HCT116 (cell line): ENCODE measurements around the gene NINJ2. TPM values are rescaled to one million over a fixed set of nuclear protein-coding genes. Genes with fewer than 3 reads are reported as not detected.

ENCODE experiments used
- ATAC-seq: fragments of 200-7000 bp; cut with Tn5 transposase; 2 replicates; pipeline ENCODE4 v1.9.1; 2020; ENCODE audit warnings: mild to moderate bottlenecking, moderate library complexity
- BruUV-seq: library from RNA; stranded (reverse); fragments of 400-500 nt; replicated peaks from 2 replicates; lab custom pipeline; 2021; lab: Mats Ljungman, UMichigan
- CTCF ChIA-PET: fragments of 300-600 bp; sonication (Branson Sonifier 250); formaldehyde crosslinking; loops from one replicate; lab custom pipeline; 2021; ENCODE audit warnings: antibody characterized with exemption; lab: Charles Lee
- POLR2A ChIA-PET: fragments of 300-600, 350-600 bp; sonication (Branson Sonifier 250); formaldehyde crosslinking; loops from one replicate; lab custom pipeline; 2021; ENCODE audit warnings: antibody characterized with exemption; lab: Charles Lee
- RAD21 ChIA-PET, 2 experiments: fragments of 300-600 bp; sonication (Branson Sonifier 250); formaldehyde crosslinking; loops; one replicate each; lab custom pipeline; 2023; ENCODE audit warnings: low total read pairs in 2 of 2; ENCODE audit not compliant: uncharacterized antibody in 2 of 2, unreplicated experiment in 2 of 2, low non-redundant PET in 1 of 2; lab: Charles Lee
- DNase-seq: peaks from one replicate; pipeline ENCODE4 v3.0.0-alpha.2; 2010; ENCODE audit warnings: low read depth, low spot score
- H2AFZ ChIP-seq: fragments of 200-600 bp; shearing (Covaris generic), sonication (generic); 2 replicates; pipeline ENCODE4 v1.6.1; 2017; ENCODE audit warnings: low read depth, mixed run types, mixed read lengths, antibody characterized with exemption, low read length; ENCODE audit not compliant: poor library complexity, severe bottlenecking
- H3K27ac ChIP-seq: 2 replicates; pipeline ENCODE4 v1.5.1; 2012; ENCODE audit warnings: low read depth, low read length
- H3K27me3 ChIP-seq: fragments of 200-600 bp; sonication (generic); 2 replicates; pipeline ENCODE4 v1.6.1; 2016; ENCODE audit warnings: mixed run types, low read length, mixed read lengths; ENCODE audit not compliant: insufficient read depth
- H3K36me3 ChIP-seq, 2 experiments: fragments of 200-500 bp in 1 of 2; fragments of 200-600 bp in 1 of 2; sonication (Bioruptor generic) in 1 of 2; sonication (generic) in 1 of 2; 2 replicates each; pipeline versions ENCODE4 v1.5.1 to v1.6.1; 2014 to 2016; ENCODE audit warnings: low read length in 2 of 2, inconsistent platforms in 1 of 2, mixed read lengths in 1 of 2, mixed run types in 1 of 2; ENCODE audit not compliant: insufficient read depth in 2 of 2, control insufficient read depth in 1 of 2
- H3K4me1 ChIP-seq, 2 experiments: fragments of 200-600 bp in 1 of 2; sonication (generic) in 1 of 2; 2 replicates each; pipeline versions ENCODE4 v1.5.1 to v1.6.1; 2012 to 2017; ENCODE audit warnings: low read length in 2 of 2, inconsistent platforms in 1 of 2, mild to moderate bottlenecking in 1 of 2, mixed read lengths in 1 of 2, mixed run types in 1 of 2, moderate library complexity in 1 of 2; ENCODE audit not compliant: insufficient read depth in 2 of 2, control insufficient read depth in 1 of 2
- H3K4me2 ChIP-seq: fragments of 200-600 bp; sonication (generic); 2 replicates; pipeline ENCODE4 v1.6.1; 2017; ENCODE audit warnings: mixed run types, low read length, mixed read lengths
- H3K4me3 ChIP-seq, 2 experiments: fragments of 200-600 bp in 1 of 2; sonication (generic) in 1 of 2; replicated peaks in 1 of 2; 2 replicates each; pipeline ENCODE4 v1.5.1; 2011 to 2016; ENCODE audit warnings: low read length in 2 of 2, control low read depth in 1 of 2, low read depth in 1 of 2, mild to moderate bottlenecking in 1 of 2, mixed read lengths in 1 of 2, mixed run types in 1 of 2
- H3K79me2 ChIP-seq: fragments of 200-600 bp; sonication (generic); 2 replicates; pipeline ENCODE4 v1.6.1; 2017; ENCODE audit warnings: mild to moderate bottlenecking, mixed run types, low read length, moderate library complexity, mixed read lengths; ENCODE audit not compliant: insufficient read depth
- H3K9ac ChIP-seq: fragments of 200-600 bp; sonication (generic); 2 replicates; pipeline ENCODE4 v1.6.1; 2016; ENCODE audit warnings: low read length, mixed read lengths
- H3K9me2 ChIP-seq: fragments of 200-600 bp; sonication (generic), shearing (Covaris generic); 2 replicates; pipeline ENCODE4 v1.6.1; 2017; ENCODE audit warnings: mixed run types, mild to moderate bottlenecking, moderate library complexity; ENCODE audit not compliant: insufficient read depth
- H3K9me3 ChIP-seq, 2 experiments: fragments of 200-500 bp in 1 of 2; fragments of 200-600 bp in 1 of 2; sonication (Bioruptor generic) in 1 of 2; sonication (generic) in 1 of 2; 2 replicates each; pipeline ENCODE4 v1.6.1; 2014 to 2017; ENCODE audit warnings: low read length in 2 of 2, mixed read lengths in 2 of 2, inconsistent platforms in 1 of 2, low read depth in 1 of 2, mild to moderate bottlenecking in 1 of 2, mixed run types in 1 of 2, moderate library complexity in 1 of 2; ENCODE audit not compliant: control insufficient read depth in 1 of 2, insufficient read depth in 1 of 2
- H4K20me1 ChIP-seq: fragments of 200-600 bp; sonication (generic), shearing (Covaris generic); 2 replicates; pipeline ENCODE4 v1.6.1; 2017; ENCODE audit warnings: mixed run types, mild to moderate bottlenecking, moderate library complexity; ENCODE audit not compliant: insufficient read depth
- ATF3 ChIP-seq: IDR thresholded peaks from 2 replicates; pipeline ENCODE4 v1.6.1; 2012
- CBX3 ChIP-seq: IDR thresholded peaks from 2 replicates; pipeline ENCODE4 v1.6.1; 2012; ENCODE audit warnings: low read depth
- CEBPB ChIP-seq: IDR thresholded peaks from 2 replicates; pipeline ENCODE4 v1.6.1; 2012; ENCODE audit warnings: low read depth
- CTCF ChIP-seq, 3 experiments: fragments of 200-600 bp in 1 of 3; sonication (generic) in 1 of 3; IDR thresholded peaks in 2 of 3; conservative IDR thresholded peaks in 1 of 3; 2 replicates each; pipeline ENCODE4 v1.5.1; 2012 to 2017; ENCODE audit warnings: low read depth in 2 of 3, low read length in 2 of 3, antibody characterized with exemption in 1 of 3, borderline replicate concordance in 1 of 3, control low read depth in 1 of 3, mild to moderate bottlenecking in 1 of 3, mixed read lengths in 1 of 3, mixed run types in 1 of 3, moderate library complexity in 1 of 3; ENCODE audit not compliant: insufficient read depth in 1 of 3
- EGR1 ChIP-seq: IDR thresholded peaks from 2 replicates; pipeline ENCODE4 v1.6.1; 2012; ENCODE audit warnings: low read depth
- ELF1 ChIP-seq: IDR thresholded peaks from 2 replicates; pipeline ENCODE4 v1.6.1; 2012; ENCODE audit warnings: low read depth, borderline replicate concordance
- EZH2 ChIP-seq: fragments of 200-600 bp; sonication (generic); IDR thresholded peaks from 2 replicates; pipeline ENCODE4 v1.6.1; 2017; ENCODE audit warnings: antibody characterized with exemption, mixed run types
- EZH2phosphoT487 ChIP-seq: fragments of 200-600 bp; IDR thresholded peaks from 2 replicates; pipeline ENCODE4 v1.6.1; 2018; ENCODE audit warnings: antibody characterized with exemption, borderline replicate concordance
- FOSL1 ChIP-seq: IDR thresholded peaks from 2 replicates; pipeline ENCODE4 v1.6.1; 2012; ENCODE audit warnings: low read depth
- MAX ChIP-seq: IDR thresholded peaks from 2 replicates; pipeline ENCODE4 v1.6.1; 2012
- POLR2A ChIP-seq: IDR thresholded peaks from 2 replicates; pipeline ENCODE4 v1.7.0; 2011; ENCODE audit warnings: borderline replicate concordance; ENCODE audit not compliant: insufficient read depth, insufficient read length; ENCODE audit errors: extremely low read depth
- RAD21 ChIP-seq: IDR thresholded peaks from 2 replicates; pipeline ENCODE4 v1.6.1; 2012; ENCODE audit warnings: low read depth, mild to moderate bottlenecking
- SIN3A ChIP-seq: IDR thresholded peaks from 2 replicates; pipeline ENCODE4 v1.6.1; 2012; ENCODE audit warnings: low read depth
- SP1 ChIP-seq: IDR thresholded peaks from 2 replicates; pipeline ENCODE4 v1.6.1; 2012; ENCODE audit warnings: low read depth
- SRF ChIP-seq: IDR thresholded peaks from 2 replicates; pipeline ENCODE4 v1.6.1; 2012; ENCODE audit warnings: low read depth
- TCF7L2 ChIP-seq: IDR thresholded peaks from 2 replicates; pipeline ENCODE4 v1.7.0; 2011; ENCODE audit warnings: borderline replicate concordance, inconsistent platforms; ENCODE audit not compliant: insufficient read depth, insufficient read length; ENCODE audit errors: extremely low read depth
- YY1 ChIP-seq: IDR thresholded peaks from 2 replicates; pipeline ENCODE4 v1.6.1; 2011; ENCODE audit warnings: low read length, low read depth, moderate library complexity, mild to moderate bottlenecking; ENCODE audit not compliant: insufficient replicate concordance; ENCODE audit errors: extremely low read depth
- ZFX ChIP-seq: fragments of 450-650 bp; IDR thresholded peaks from 2 replicates; pipeline ENCODE4 v1.6.1; 2017
- ZNF274 ChIP-seq: fragments of 200-500 bp; sonication (Bioruptor generic); IDR thresholded peaks from 2 replicates; pipeline ENCODE4 v1.6.1; 2014; ENCODE audit warnings: mild to moderate bottlenecking, low read depth, low read length, inconsistent platforms
- intact Hi-C: fragments of 100-400 bp; cut with micrococcal nuclease; formaldehyde crosslinking; loops from 2 replicates; pipeline ENCODE4 v1.10.0; 2022
- total RNA-seq: library from RNA; stranded (reverse); gene quantifications from one replicate; pipeline ENCODE4 v1.2.1, GENCODE V29; 2021; ENCODE audit not compliant: unreplicated experiment

The NINJ2 gene
- total RNA-seq, 1 experiment from 2014 or later, result not detected

GRCh38 chr12:534216-534615 lies 129.0 kb downstream of the NINJ2 start:
- CTCF ChIA-PET, result no interaction called here
- no peaks in the 10 kb centered on the region for H3K79me2 ChIP-seq
- no peak overlapping the region for H2AFZ ChIP-seq
- H3K36me3 ChIP-seq, result no peaks in the 10 kb centered on the region
- no peak overlapping the region for H3K4me2 ChIP-seq
- TF ChIP-seq EZH2phosphoT487, result no peak
- TF ChIP-seq POLR2A, result no peak
- no peak for TF ChIP-seq RAD21
- no peak for TF ChIP-seq SP1
- no peak for TF ChIP-seq CEBPB
- no peak for TF ChIP-seq TCF7L2
- no peak for TF ChIP-seq MAX
- no peak for TF ChIP-seq EGR1
- no peak for TF ChIP-seq CTCF (IDR thresholded peaks at IDR 0.05 in 2 of 3, conservative IDR thresholded peaks at IDR 0.05 in 1 of 3; ENCODE audit: borderline replicate concordance in 1 of 3, insufficient read depth in 1 of 3, low read depth in 2 of 3, low read length in 2 of 3)
- TF ChIP-seq SIN3A, result no peak
- TF ChIP-seq ATF3, result no peak
- no peak for TF ChIP-seq CBX3
- no peak for TF ChIP-seq FOSL1
- no peak for TF ChIP-seq EZH2
- no peak for TF ChIP-seq SRF
- no peak for TF ChIP-seq ZFX
- no peak for TF ChIP-seq YY1
- TF ChIP-seq ZNF274, result no peak
- no peak for TF ChIP-seq ELF1
- H3K9me2 ChIP-seq, result no peaks in the 10 kb centered on the region
- POLR2A ChIA-PET, result no interaction called here
- no peak for DNase-seq
- intact Hi-C loops, result no loop called here
- RAD21 ChIA-PET, result no interaction called here
- H3K9me3 ChIP-seq, result peaks cover 5 to 6% of the 10 kb centered on the region in 2 experiments; a peak in 2 of 4 replicates
- no peak overlapping the region for H3K4me3 ChIP-seq
- no peaks in the 10 kb centered on the region for H3K27me3 ChIP-seq
- H3K9ac ChIP-seq, result no peak overlapping the region
- H3K4me1 ChIP-seq, result peaks cover 19% of the 10 kb centered on the region in 2 experiments
- BruUV-seq, result no TSS peak
- H4K20me1 ChIP-seq, result no peaks in the 10 kb centered on the region
- ATAC-seq, result no peak
- no peak overlapping the region for H3K27ac ChIP-seq
